Left ventricle myocardium superior (tissue), 1 donor: ENCODE data around the gene TMEM92. TPM values are rescaled to one million over a fixed set of nuclear protein-coding genes. Genes with fewer than 3 reads are reported as not detected.
A peak's percentile ranks its signal among the peaks of the same experiment; 100 is the strongest.
"Not testable (repeated sequence)": the region's sequence is repeated elsewhere in the genome, so short reads cannot be mapped to it uniquely, and the experiment has no call there.

ENCODE experiments used
- ATAC-seq: fragments of 200-7000 bp; cut with Tn5 transposase; one replicate; pipeline ENCODE4 v1.9.1; 2020; ENCODE audit warnings: mild to moderate bottlenecking, moderate library complexity
- DNase-seq: peaks from one replicate; pipeline ENCODE4 v3.0.0-alpha.2; 2020
- intact Hi-C: fragments of 100-400 bp; cut with micrococcal nuclease; formaldehyde crosslinking; loops from one replicate; pipeline ENCODE4 v1.11.0; 2022
- total RNA-seq: library from RNA; stranded (reverse); fragmentation: NEBNext Ultra II Directional; extraction: Animal tissue kit (Norgen Biotek cat#: 25700); gene quantifications from one replicate; pipeline ENCODE4 v1.2.1, GENCODE V29; 2021
- donor health status: DM: no; HTN: yes; CAD: no; lungs with severe emphysema.

Gene TMEM92
- total RNA-seq, 1 donor from 2014 or later: not detected

DNA sequence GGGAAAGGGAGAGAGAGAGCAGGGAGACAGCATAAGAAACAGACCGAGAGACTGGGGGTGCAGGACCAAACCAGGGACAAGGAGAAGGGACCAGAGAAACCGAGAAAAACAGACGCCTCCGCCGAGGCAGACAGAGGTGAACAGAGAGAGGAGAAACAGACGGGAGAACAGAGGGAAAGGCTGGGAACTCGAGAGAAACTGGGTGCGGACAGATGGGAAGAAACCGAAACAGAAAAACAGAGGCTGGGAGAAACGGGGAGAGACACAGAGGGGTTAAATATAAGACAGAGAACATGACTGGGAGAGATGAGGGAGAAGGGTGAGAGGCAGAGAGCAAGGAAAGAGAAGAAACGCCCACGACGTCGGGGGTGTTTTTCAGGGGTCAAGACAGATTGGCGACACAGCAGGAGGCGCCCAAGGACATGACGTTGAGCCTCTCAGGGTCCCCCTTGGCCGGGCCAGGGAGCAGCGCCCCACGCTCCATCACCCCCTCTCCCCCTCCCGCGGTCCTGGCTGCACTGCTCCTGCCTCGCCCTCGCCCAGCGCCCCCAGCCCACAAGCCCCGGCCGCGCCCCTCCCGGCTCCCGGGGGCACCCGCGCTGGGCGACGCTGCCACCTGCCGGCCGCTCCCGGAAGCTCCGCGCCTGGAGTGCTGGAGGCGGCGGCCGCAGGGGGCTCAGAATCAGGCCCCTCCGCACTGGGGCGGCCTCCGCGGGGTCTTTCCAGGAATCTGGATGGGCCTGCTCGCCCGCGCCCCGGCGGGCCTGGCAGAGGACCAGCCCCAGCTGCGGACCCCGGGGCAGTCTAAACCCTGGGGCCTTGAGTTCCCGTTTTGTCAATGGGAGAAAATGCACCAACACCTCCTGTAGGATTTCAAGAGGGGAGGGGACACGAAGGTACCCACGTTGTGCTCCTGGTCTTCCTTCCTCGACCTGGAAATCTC, 1.3 kb upstream of the TMEM92 start:
- intact Hi-C loops: loop anchor here (5.0 kb wide), 1 partner anchor 71 kb away; the partner anchor contains the start of gene COL1A1
- DNase-seq (peak; percentile 78), ATAC-seq (peak; percentile 72)

DNA sequence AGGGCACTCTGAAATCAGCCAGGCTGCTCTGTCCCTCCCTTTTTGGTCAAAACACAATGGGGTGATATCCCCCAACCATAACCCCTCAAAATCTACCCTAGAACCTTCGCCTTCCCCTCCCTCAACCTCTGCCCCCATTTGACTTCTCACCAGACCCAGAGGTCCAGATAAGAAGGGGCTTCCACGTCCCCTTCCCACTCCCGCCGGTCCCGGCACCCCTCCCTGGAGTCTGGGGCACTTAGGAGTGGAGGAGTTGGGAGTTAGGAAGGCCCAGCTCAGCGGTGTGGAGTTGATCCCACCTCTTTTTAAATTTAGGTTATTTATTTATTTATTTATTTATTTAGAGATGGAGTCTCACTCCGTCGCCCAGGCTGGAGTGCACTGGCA, 619 bp upstream of the TMEM92 start:
- no peak for ATAC-seq

DNA sequence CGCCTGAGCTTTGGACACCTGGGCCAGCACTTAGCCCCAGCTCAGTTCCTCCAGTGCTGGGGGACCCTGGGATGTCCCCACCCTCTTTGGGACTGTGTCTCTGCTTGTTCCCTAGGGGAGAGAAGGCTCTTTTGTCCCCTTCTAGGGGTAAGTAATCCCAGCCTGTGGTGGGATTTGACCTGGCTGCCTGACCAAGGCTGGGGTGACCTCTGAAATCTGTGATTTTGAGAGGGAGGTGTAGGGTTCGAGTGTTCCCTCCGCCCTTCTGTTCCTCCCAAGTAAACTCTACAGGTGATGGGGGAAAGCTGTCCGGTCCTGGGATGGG, 593 bp downstream of the TMEM92 start:
- intact Hi-C loops: loop anchor here (5.0 kb wide), 1 partner anchor 73 kb away; the partner anchor contains the start of gene COL1A1
- DNase-seq (peak; percentile 4), ATAC-seq (no peak)

More for the DNA sequence above, 619 bp upstream of the TMEM92 start:
- no peak for DNase-seq
- intact Hi-C loops: loop anchor here (5.0 kb wide), 1 partner anchor 71 kb away; the partner anchor contains the start of gene COL1A1

DNA sequence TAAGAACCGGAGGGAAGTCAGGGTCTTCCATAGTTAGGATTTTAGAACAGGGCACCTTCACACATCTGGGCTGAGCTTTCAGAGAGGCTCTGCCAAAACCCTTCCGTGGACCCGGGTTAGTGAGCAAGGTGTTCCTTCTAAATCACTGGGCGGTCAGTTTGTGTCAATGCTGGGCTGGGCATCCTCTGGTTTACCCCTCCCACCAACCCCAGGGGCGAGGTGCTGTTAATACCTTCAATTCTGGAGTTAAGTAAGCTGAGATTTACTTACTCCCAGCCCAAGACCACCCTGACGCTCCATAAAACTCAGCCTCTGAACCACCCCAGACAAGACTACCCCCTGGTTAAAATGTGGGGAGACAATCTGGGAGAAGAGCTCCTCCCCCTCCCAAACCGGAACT, 1.0 kb downstream of the TMEM92 start:
- intact Hi-C loops: no loop called here
- ATAC-seq (no peak), DNase-seq (peak; percentile 8)

DNA sequence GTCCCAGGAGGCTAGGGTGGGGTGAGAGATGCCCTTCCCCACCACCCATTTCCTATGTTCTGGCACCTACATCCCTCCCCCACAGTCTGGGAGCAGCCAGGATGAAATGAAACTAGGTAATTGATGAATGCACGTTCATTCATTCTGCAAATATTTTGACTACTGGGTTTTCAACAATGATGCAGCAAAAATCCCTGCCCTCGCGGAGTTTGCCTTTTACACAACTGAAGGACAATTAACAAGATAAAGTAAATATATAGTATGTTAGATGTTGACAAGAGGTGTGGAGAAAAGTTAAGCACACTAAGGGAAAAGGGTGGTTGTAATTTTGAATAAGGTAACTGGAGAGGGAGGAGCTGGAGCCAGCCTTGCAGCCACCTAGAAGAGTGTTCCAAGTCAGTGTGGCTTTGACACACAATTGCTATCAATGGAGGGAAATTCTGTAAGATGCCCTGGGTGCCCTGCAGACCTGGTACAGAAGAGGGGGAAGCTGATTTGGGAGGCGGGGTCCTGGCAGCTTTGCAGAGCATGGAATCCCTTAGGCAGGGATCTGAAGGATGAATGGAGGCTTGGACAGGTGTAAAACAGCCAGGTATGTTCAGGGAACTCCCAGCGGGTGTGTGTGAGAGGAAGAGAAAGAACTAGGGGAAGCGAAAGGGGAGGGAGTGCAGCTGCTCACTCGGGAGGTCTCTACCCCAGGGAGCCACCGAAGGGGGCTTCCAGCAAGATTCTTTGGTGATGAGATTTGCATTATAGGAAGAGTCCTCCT, 2.5 kb downstream of the TMEM92 start:
- DNase-seq (peak; percentile 6), ATAC-seq (no peak)
- intact Hi-C loops: no loop called here

DNA sequence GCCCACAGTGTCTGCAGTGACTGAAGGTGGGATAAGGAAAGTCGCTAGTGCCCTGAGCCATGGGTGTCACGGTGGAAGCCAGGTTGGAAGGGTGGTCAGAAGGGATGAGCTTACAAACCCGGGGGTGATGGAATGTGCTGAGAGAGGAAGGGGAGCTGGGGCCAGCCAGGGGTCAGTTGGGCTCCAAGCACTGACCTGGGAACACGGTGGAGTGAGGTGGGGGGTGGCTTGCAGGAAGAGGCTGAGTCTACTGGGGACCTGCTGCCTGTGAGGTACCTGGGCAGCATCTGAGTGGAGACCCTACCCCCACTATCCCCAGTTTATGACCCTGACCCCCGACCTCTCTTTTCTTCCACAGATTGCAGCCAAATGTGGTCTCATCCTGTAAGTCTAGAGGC, 3.1 kb downstream of the TMEM92 start:
- peak; percentile 8 for DNase-seq
- intact Hi-C loops: no loop called here
- no peak for ATAC-seq

DNA sequence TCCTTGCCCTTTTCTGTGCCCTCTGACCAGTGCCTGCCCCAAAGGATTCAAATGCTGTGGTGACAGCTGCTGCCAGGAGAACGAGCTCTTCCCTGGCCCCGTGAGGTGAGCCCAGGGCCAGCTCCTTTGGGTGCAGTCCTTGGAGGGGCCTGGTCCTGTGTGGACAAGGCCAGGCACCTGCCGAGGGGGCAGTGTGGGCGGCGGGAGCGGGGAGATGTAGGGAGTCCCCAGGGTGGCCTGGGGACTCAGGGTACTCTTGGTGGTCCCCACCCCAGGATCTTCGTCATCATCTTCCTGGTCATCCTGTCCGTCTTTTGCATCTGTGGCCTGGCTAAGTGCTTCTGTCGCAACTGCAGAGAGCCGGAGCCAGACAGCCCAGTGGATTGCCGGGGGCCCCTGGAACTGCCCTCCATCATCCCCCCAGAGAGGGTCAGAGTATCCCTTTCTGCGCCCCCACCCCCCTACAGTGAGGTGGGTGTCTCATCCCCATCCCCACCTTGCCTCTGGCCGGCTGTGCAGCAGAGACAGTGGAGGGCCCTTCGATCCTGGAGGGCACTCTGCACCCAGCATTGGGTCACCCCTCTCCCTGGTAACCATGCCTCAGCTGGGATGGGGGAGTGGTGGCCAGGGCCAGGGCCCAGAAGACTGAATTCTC, 4.4 kb downstream of the TMEM92 start:
- DNase-seq (peak; percentile 15), ATAC-seq (no peak)
- intact Hi-C loops: no loop called here

DNA sequence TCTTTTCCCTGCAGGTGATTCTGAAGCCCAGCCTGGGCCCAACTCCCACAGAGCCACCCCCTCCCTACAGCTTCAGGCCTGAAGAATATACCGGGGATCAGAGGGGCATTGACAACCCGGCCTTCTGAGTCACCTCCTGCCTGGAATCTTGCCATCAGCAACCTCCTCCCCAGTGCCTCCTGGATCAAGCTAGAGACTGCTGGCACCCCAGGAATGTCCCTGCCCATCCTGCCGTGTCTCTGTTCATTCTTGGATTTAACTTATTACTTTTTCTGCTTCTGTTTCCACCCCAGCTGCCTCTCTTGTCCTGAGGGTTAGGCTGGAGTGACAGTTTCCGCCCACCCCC, 4.9 kb downstream of the TMEM92 start:
- intact Hi-C loops: no loop called here
- ATAC-seq (no peak), DNase-seq (no peak)

DNA sequence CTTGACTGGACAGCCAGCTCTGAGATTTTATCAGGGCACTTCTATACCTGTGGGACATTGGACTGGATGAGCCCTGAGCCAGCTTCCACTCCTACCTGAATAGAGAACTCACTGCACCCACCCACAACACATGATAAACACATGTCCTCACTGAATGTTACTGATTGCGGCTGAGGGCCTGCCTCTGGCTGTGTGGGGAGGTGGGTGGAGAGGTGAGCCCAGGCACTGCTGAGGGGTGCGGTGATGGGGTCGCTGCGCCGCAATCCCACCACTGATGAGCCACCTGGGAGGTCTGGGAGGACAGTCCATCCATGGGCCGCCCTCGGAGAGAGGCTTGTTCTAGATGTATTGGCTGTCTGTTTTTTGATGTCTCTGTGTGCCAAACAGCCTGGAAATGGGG, 5.4 kb downstream of the TMEM92 start:
- DNase-seq: peak; percentile 1
- intact Hi-C loops: no loop called here
- ATAC-seq: no peak

DNA sequence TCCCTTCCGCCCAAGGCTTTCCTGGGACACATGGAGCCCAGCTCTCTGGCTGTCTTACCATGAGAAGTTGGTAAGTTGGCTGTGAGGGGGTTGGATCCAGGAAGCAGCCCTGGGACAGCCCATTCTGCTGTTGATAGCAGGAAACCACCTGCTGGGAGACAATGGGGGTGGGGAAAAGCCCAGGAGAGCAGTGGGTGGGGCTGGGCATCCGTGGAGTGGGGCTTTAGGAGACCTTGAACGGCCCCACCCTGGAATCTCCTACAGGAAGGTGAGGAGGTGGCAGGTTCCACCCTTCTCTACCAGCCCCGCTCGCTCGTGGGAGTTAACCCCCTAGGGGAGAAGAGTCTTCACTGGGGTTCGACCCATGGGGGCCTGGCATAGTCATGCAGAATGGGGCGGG, 5.8 kb downstream of the TMEM92 start:
- intact Hi-C loops: no loop called here
- no peak for ATAC-seq
- peak; percentile 20 for DNase-seq

DNA sequence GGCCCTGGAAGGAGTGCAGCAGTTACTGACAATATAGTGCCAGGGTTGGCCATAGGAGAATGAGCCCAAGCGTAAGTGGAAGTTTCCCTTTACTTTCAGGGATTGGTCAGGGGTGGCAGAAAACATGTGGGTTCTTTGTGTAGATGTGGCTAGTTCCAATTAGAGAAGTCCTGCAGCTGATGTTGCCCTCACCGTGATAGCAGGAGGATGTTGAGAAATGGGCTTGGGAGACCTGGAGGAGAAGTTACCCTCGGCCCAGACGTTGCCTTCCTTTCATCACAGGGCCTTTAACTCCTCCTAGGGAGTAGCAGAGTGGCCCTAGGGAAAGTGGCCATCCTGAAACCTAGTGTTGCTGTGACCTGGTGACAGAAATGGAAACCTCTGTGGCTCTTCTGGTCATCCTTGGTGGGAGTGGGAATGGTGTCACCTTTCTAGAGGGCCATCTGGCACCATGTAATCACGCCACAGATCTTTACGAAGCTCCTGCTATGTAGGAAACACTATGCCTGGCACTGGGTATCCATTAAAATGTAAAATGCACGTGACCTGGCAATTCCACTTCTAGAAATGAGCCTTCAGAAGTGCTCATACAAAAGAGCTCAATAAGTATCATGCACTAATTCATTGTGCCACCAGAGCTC, 6.7 kb downstream of the TMEM92 start:
- DNase-seq (peak; percentile 0), ATAC-seq (no peak)
- intact Hi-C loops: no loop called here

DNA sequence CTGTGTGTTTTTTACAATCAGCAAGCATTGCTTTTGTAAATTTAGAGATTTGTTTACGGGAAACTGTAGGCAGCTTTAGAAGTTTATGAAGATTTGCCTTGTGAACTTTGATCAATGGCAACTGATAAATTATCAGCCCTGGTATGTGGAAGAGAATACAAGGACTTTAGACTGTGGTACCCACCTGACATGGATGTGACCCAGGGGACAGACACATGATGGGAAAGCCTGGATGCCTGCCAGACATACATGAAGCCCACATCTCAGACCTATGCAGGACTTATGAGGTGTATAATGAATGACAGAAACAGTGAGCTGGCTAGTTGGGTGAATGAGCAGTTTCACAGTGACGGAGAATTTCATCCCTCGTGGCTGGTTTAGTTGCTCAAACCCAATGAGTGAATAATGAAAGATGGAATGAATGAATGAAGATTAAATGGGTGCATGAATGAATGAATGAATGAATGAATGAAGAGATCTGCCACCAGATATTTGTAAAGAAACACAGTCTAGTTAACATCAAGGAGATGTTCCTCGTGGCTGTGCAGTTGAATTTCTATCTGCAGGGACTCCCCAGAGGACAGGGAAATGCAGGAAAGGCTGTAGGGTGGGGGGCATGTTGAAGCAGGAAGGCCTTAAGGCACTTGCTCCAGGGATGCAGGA, 7.6 kb downstream of the TMEM92 start:
- intact Hi-C loops: no loop called here
- ATAC-seq (no peak), DNase-seq (peak; percentile 1)

DNA sequence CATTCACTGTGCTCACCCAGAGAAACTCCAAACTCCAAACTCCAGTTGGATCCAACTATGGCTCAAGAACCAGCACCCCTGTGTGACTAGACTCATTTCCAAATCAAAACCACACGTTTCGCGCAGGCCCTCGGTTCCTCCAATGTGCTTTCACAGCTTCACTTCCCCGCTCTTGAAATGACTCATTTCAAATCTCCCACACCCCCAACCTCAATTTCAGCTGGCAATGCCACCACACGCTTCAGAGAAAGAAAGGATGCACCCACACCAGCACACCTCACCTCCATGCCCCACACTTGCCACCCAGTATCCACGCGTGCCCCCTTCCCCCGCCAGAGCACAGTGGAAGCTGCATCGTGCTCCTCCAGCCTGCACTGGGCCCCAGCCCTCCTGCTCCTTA, 9.0 kb downstream of the TMEM92 start:
- intact Hi-C loops: no loop called here
- ATAC-seq: no peak
- no peak for DNase-seq

DNA sequence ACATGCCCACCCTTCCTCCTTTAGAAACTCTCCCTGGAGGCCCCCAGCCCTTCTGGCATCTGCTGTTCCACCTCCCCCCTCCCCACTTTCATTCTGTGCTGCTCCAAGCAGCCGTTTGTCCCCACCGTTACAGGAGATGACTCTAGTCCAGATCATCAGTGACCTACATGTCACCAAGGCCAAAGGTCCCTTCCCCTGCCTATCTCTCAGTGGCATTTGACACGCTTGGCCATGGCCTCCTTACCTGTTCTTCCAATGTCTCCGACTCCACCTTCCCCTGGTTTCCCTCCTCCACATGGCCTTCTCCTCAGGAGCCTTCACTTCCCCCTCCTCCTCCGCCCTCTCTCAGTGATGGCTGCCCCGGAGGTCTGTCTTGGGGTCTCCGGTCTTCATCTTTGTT, 9.4 kb downstream of the TMEM92 start:
- peak; percentile 6 for DNase-seq

DNA sequence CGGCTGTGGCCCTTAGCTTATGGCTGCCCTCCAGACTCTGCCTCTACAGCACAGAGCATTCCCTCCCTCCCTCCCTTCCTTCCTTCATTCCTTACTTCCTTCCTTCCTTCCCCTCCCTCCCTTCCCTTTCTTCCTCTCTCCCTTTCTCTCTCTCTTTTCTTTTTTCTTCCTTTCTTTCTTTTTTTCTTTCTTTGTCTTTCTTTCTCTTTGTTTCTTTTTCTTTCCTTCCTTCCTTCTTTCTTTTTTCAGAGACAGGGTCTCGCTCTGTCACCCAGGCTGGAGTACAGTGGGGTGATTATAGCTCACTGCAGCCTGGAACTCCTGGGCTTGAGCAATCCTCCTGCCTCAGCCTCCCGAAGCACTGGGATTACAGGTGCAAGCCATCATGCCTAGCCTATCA, 11.7 kb downstream of the TMEM92 start:
- intact Hi-C loops: no loop called here
- no peak for ATAC-seq

More for the DNA sequence above, 9.4 kb downstream of the TMEM92 start:
- ATAC-seq: no peak
- intact Hi-C loops: no loop called here

DNA sequence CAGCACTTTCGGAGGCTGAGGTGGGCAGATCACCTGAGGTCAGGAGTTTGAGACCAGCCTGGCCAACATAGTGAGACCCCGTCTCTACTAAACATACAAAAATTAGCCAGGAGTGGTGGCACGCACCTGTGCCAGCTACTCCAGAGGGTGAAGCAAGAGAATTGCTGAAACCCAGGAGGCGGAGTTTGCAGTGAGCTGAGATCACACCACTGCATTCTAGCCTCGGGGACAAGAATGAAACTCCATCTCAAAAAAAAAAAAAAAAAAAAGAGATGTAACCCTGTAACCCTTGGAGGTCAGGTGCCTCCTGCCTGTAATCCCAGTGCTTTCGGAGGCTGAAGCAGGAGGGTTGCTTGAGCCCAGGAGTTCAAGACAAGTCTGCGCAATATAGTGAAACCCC, 13.0 kb downstream of the TMEM92 start:
- intact Hi-C loops, DNase-seq, ATAC-seq: not testable (repeated sequence)

More for the DNA sequence above, 11.7 kb downstream of the TMEM92 start:
- no peak for DNase-seq

DNA sequence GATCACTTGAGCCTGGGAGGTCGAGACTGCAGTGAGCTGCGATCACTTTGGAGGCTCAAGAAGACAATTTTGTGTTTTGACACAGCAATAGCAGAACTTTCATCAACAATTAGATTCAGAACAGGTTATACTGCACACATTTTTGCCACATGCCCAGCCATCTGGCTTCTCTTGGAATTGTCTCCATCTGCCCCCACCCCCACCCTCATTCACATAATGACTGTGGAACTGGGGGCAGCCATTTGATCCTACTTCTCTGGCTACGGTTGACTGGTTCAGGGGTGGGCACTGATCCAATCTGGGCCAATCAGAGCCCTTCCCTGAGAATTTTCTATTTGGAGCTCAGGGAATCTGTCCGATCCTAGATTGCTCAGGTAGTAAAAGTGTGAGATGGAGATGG, 14.0 kb downstream of the TMEM92 start:
- ATAC-seq (no peak), DNase-seq (no peak)
- intact Hi-C loops: no loop called here

DNA sequence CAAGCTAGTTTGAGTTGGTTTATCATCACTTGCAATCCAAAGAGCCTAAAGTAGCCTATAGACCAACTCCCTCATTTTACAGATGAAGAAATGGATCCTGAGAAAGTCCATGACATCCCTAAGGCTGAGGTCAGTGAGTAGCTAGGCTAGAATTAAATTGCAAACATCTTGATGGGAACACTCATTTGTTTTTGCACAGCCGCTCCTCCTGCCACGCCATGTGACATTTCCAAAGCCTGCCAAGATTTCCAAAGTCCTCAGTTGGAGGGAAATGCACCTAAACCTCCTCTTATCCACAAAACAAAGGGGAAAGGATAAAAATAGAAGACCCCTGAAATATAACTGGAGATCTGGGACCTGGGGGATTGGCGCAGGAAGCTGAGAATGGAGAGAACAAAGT, 15.0 kb downstream of the TMEM92 start:
- ATAC-seq: peak; percentile 53
- intact Hi-C loops: no loop called here
- DNase-seq: no peak
